Lower leg skin (tissue), 4 donors: ENCODE results near the gene MSTN. TPM values are rescaled to one million over a fixed set of nuclear protein-coding genes. Genes with fewer than 3 reads are reported as not detected.
A peak's percentile ranks its signal among the peaks of the same experiment; 100 is the strongest.

ENCODE experiments used
- DNase-seq, 2 donors: peaks; one replicate each; pipeline ENCODE4 v3.0.0-alpha.2; 2019; ENCODE audit warnings: low spot score in 2 of 2
- H3K4me3 ChIP-seq: fragments of 200-600 bp; sonication (generic); 2 replicates; pipeline ENCODE4 v1.5.1; 2017; ENCODE audit warnings: mild to moderate bottlenecking, low read depth; ENCODE audit not compliant: poor library complexity, severe bottlenecking
- POLR2A ChIP-seq, 2 donors: fragments of 450-650 bp; IDR thresholded peaks; one replicate each; pipeline ENCODE4 v1.6.1; 2016 to 2017; ENCODE audit warnings: antibody characterized with exemption in 2 of 2, mild to moderate bottlenecking in 1 of 2, moderate library complexity in 1 of 2
- WGBS, 2 donors: methylation state at CpG; one replicate each; pipeline ENCODE4 v1.1.5; 2018; 5-methylcytosine and 5-hydroxymethylcytosine counted together
- intact Hi-C: fragments of 100-400 bp; cut with DNase I; formaldehyde crosslinking; loops from one replicate; pipeline ENCODE4 v1.15.0; 2023; ENCODE audit warnings: low total_unique reads
- total RNA-seq, 4 donors: library from RNA; depleted of rRNA; stranded (reverse); fragments of >200 nt; gene quantifications; one replicate each; pipeline ENCODE4 v1.1.0, GENCODE V29; 2016
- TF ChIP-seq, protein P1 (sequence below), 3 donors: fragments of 450-650 bp; IDR thresholded peaks; one replicate each; pipeline ENCODE4 v1.5.1; 2016; ENCODE audit warnings: antibody characterized with exemption in 3 of 3, mild to moderate bottlenecking in 3 of 3, moderate library complexity in 2 of 3

The MSTN gene
- total RNA-seq, 4 donors from 2014 or later: 0.15 to 0.29 TPM; not detected in 2

DNA sequence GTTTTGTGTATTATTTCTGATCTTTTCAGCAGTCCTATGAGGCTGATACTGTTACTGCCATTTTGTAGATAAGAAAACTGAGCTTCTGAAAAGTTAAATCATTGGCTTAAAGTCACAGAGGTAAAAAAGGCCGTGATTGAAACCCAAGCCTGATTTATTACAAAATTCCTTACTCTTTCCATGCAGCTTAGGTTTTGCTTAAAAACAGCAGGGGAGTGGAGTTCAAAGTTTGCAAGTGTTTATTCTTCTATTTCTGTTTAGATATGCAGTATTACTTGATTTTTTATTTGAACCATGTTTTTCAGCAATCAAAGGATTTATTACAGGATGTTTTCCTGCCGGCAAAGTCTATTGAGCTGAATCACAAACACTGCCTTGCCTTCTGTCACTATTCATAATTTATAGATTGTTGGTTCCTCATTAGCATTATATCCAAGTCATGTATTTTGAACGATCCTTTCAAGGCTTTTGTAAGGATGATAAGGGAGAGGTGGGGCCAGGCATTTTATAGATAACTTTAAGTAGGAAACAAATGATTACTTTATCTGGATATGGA is 31.9 kb upstream of the MSTN start:
- H3K4me3 ChIP-seq: no peak overlapping the region
- 34 to 40% methylated on average over 3 of the region's 3 CpGs for WGBS, 2 donors
- TF ChIP-seq, protein P1, sequence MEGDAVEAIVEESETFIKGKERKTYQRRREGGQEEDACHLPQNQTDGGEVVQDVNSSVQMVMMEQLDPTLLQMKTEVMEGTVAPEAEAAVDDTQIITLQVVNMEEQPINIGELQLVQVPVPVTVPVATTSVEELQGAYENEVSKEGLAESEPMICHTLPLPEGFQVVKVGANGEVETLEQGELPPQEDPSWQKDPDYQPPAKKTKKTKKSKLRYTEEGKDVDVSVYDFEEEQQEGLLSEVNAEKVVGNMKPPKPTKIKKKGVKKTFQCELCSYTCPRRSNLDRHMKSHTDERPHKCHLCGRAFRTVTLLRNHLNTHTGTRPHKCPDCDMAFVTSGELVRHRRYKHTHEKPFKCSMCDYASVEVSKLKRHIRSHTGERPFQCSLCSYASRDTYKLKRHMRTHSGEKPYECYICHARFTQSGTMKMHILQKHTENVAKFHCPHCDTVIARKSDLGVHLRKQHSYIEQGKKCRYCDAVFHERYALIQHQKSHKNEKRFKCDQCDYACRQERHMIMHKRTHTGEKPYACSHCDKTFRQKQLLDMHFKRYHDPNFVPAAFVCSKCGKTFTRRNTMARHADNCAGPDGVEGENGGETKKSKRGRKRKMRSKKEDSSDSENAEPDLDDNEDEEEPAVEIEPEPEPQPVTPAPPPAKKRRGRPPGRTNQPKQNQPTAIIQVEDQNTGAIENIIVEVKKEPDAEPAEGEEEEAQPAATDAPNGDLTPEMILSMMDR (IDR thresholded peaks at IDR 0.05): no peak
- no peak for TF ChIP-seq POLR2A (IDR thresholded peaks at IDR 0.05)
- intact Hi-C loops: no loop called here
- no peak for DNase-seq

DNA sequence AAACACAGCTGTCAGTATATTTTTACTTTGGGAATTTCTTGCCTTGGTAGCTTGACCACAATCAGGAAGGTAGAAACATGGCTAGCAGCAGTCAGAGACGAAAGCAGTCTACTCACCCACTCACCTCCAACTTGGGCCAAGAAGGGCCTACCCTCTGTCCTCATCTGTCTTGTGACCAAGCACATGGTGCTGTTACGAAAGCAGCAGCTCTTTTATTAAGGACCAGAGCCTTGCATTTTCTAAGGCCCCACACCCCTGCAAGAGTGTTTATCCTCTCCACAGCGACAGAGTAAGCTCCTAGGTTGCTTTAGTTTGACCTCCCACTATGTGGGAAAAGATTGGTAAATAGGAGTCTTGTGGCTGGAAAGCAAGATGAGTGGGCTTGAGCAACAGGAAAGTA is 31.3 kb upstream of the MSTN start:
- WGBS, 2 donors: 63 to 67% methylated on average over 3 of the region's 3 CpGs
- intact Hi-C loops: no loop called here
- no peak overlapping the region for H3K4me3 ChIP-seq
- TF ChIP-seq, protein P1 (IDR thresholded peaks at IDR 0.05): no peak
- no peak for TF ChIP-seq POLR2A (IDR thresholded peaks at IDR 0.05)
- peak; percentile 48 to 87 for DNase-seq

DNA sequence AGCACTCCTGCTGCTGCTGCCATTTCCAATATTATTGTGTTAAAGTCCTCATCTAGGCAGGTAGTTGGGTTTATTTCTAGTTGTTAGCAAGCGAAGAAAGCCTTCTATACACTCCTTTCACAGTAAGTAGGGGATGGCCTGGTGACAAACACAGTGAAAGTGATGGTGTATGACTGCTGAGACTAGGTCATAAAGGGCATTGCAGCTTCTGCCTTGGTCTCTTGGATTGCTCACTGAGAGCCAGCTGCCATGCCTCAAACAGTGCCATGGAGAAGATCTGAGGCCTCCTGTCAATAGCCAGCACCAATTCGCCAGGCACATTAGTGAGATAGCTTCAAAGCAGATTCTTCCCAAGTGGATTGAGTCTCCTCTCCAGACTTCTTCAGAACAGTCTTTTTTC is 27.6 kb upstream of the MSTN start:
- no peak for DNase-seq
- intact Hi-C loops: no loop called here
- no peak overlapping the region for H3K4me3 ChIP-seq
- 95 to 98% methylated on average over 2 of the region's 2 CpGs for WGBS, 2 donors
- TF ChIP-seq POLR2A (IDR thresholded peaks at IDR 0.05): no peak

DNA sequence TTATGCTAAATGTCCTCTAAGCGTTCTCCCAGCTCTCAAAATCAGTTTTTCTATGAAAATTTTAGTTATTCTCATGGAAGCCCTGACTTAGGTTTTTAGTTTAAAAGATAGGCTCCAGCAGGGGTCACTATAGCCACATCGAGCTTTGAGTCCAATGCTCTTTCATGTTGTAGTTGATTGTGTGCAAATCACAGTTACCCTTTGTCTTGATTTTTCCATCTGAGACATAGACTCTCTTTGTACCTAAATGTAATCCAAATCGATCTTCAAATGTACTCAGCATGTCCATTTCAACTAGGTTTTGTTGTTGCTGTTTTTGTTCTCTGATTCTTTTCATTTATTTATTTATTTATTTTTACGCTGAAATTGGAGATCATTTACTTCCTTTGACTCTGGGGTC is 26.4 kb upstream of the MSTN start:
- H3K4me3 ChIP-seq: no peak overlapping the region
- DNase-seq: peak in 1 of 2 donors; percentile 46
- WGBS, 2 donors: 8 to 30% methylated on average over 4 of the region's 4 CpGs
- TF ChIP-seq POLR2A (IDR thresholded peaks at IDR 0.05): no peak
- TF ChIP-seq, protein P1 (IDR thresholded peaks at IDR 0.05): no peak
- intact Hi-C loops: no loop called here

DNA sequence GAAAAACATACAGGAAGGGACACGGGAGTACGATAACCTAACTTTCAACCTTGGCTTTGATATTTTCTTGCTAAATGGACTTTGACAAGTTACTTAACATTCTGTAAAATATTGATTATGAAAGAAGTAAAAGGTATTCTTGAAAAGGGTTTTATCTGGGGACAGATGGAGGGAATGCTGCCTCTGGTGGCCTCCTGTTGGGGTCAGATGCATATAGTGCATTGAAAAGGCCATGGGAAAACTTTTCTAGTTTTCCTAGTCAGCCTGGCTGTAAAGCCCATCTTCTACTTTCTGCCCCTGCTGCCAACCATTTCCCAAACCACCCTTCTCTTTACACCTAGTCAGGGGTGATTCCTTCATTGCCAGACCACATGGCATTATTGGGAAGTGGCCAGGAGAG is 22.2 kb upstream of the MSTN start:
- 47% methylated on average over 2 of the region's 2 CpGs for WGBS, 2 donors
- no peak for DNase-seq
- H3K4me3 ChIP-seq: no peak overlapping the region

DNA sequence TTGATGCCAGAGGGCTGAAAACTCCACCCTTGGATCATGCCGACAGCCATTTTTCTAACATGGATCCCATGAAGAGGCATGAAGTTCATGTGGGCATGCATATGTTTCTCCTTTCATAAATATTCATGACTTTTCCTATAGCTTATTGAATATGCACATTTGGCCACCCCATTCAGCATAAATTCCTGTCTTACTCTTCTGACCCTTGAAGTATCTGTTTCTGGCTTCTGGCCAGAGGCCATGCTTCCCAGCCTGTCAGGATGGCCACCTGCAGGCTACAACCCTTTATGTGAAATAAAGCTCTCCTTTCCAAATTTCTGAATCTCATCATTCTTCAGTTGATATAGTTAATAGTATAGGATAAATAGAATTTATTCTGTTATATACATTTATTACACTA is 19.6 kb upstream of the MSTN start:
- H3K4me3 ChIP-seq: no peak overlapping the region
- WGBS, 2 donors: 84 to 100% methylated on average over 1 of the region's 1 CpG
- no peak for DNase-seq
- intact Hi-C loops: no loop called here
- TF ChIP-seq, protein P1 (IDR thresholded peaks at IDR 0.05): no peak

More for the DNA sequence above, 22.2 kb upstream of the MSTN start:
- TF ChIP-seq, protein P1 (IDR thresholded peaks at IDR 0.05): no peak
- TF ChIP-seq POLR2A (IDR thresholded peaks at IDR 0.05): no peak
- intact Hi-C loops: no loop called here
